Astrocyte of the cerebellum (primary cell): ENCODE data around the gene CCDC85C.

ENCODE experiments used
- DNase-seq: peaks from one replicate; pipeline ENCODE4 v3.0.0-alpha.2; 2011; ENCODE audit warnings: low read depth
- H3K4me3 ChIP-seq: 2 replicates; pipeline ENCODE4 v1.5.1; 2011; ENCODE audit warnings: mild to moderate bottlenecking, low read depth, low read length, moderate library complexity
- in situ Hi-C: cut with HindIII; loops from 2 replicates; pipeline ENCODE4 v1.10.0; 2017; ENCODE audit warnings: low sequenced_read_pairs
- TF ChIP-seq, protein P1 (sequence below): IDR thresholded peaks from 2 replicates; pipeline ENCODE4 v1.5.1; 2012; ENCODE audit warnings: low read length, low read depth, moderate library complexity, mild to moderate bottlenecking; ENCODE audit errors: missing control alignments

CCDC85C gene

DNA sequence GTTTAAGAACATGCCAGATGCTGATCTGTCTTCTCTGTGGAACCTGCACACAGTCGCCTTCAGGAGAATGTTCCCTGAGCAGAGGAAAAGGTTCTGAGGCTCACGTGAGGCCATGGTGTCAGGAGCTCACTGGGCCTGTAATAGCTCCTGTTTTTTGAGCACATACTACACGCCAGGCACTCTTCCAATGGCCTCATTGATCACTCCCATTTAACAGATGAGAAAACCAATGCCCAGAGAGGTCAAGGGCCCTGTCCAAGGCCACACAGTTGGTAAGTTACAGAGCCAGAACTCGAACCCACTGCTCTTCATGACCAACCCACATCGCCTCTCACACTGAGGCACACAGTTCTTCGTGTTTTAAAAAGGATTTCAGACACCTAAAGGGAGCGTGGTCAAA, 33.6 kb upstream of the CCDC85C start:
- TF ChIP-seq, protein P1, sequence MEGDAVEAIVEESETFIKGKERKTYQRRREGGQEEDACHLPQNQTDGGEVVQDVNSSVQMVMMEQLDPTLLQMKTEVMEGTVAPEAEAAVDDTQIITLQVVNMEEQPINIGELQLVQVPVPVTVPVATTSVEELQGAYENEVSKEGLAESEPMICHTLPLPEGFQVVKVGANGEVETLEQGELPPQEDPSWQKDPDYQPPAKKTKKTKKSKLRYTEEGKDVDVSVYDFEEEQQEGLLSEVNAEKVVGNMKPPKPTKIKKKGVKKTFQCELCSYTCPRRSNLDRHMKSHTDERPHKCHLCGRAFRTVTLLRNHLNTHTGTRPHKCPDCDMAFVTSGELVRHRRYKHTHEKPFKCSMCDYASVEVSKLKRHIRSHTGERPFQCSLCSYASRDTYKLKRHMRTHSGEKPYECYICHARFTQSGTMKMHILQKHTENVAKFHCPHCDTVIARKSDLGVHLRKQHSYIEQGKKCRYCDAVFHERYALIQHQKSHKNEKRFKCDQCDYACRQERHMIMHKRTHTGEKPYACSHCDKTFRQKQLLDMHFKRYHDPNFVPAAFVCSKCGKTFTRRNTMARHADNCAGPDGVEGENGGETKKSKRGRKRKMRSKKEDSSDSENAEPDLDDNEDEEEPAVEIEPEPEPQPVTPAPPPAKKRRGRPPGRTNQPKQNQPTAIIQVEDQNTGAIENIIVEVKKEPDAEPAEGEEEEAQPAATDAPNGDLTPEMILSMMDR: no peak
- no peak for DNase-seq
- no peak overlapping the region for H3K4me3 ChIP-seq
- in situ Hi-C loops: no loop called here

DNA sequence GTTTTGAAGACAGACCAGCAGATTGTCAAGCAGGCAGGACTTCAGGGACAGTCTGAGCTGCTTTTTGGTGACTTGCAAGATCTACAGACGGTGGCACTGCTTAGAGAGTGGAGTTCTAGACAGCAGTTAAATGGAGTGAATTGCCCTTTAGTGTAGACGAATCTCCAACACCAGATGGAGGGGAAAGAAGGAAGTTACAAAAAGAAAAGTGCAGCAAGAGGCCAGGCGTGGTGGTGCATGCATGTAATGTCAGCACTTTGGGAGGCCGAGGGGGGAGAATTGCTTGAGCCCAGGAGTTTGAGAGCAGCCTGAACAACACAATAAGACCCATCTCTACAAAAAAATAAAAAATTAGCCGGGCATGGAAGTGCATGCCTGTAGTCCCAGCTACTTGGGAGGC, 32.5 kb upstream of the CCDC85C start:
- no peak for DNase-seq
- no peak overlapping the region for H3K4me3 ChIP-seq
- in situ Hi-C loops: no loop called here
- TF ChIP-seq, protein P1: no peak

DNA sequence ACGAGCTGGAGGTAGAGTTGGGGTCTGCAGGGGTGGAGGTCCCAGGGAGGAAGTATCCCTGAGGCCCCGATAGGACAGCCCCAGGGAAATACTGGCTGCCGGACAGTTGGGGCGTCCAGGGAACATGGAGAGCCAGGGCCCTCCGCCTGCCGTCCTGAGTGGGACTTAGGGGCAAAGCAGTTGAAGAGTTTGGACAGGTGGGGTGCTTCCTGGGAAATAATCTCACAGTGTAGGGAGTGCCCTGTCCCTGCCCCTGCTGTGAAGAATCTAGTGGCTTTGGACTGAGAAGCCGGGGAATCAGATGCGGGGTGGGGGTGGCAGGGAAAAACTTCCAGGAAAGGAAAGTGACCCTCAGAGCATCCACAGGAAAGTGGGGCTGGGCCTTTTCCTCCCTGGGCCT, 31.1 kb upstream of the CCDC85C start:
- in situ Hi-C loops: no loop called here
- DNase-seq: no peak
- H3K4me3 ChIP-seq: no peak overlapping the region
- TF ChIP-seq, protein P1: no peak

DNA sequence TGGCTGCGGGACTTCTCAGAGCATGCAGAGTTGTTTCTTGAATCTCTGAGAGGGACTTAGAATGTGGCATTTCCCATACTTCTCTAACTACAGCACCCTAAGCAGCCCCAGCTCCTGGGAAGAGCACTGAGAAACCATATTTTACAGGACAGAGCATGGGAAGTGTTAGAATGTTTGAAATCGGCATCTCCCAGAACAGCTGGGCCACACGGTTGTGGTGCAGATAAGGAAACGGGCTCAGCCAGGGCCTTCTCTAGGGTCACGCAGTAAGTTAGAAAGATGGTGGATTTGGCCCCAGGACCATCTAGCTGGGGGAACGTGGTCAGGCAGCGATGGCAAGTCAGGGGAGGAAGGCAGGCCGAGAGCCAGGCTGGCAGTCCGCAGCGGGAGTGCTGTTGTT, 30.4 kb upstream of the CCDC85C start:
- H3K4me3 ChIP-seq: no peak overlapping the region
- no peak for DNase-seq
- TF ChIP-seq, protein P1: no peak
- in situ Hi-C loops: no loop called here

DNA sequence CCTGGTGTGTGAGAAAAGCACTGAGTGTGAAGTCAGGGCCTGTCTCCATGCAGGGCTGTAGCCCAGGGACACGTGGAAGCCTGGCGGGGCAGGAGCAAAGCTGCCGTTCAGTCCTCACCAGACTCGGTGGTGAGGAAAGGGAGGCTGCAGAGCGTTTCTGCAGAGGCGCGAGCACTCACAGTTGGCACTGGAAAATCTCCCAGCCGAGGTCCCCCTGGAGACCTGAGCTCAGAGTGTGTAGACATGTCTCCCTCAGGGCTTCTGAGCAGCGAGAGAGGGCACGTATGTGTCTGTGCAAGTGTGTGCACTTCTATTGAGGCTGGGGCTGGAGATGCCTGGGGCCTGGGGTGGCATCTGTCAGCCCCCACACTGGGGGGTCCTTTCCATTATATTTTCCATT, 29.9 kb upstream of the CCDC85C start:
- DNase-seq: no peak
- no peak overlapping the region for H3K4me3 ChIP-seq
- in situ Hi-C loops: no loop called here
- TF ChIP-seq, protein P1: no peak

DNA sequence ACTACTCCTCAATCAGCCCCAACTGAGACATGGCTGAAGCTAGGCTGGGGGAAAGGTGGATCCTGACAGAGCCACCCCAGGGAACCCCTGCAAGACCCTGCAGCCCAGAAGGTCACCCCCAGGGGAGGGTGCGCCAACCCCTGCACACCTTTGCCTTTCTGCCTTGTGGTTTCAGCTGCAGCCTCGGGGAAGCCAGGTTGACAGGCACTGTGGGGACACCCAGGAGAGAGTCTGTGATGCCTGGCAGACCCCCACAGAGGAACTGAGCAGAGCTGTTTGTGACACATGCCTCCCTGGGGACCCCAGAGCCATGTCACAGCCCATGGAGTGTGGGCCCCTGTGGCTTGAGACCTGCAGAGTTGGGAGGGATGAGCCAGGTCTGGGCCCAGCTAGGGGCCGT, 29.1 kb upstream of the CCDC85C start:
- H3K4me3 ChIP-seq: no peak overlapping the region
- in situ Hi-C loops: no loop called here
- no peak for DNase-seq
- TF ChIP-seq, protein P1: no peak
